ENCODE results near the gene KAT2B. TPM values are rescaled to one million over a fixed set of nuclear protein-coding genes. Genes with fewer than 3 reads are reported as not detected.

Gene KAT2B
- total and polyA plus RNA-seq, 12 donors: 11.4 to 104 (median 85.2) TPM

GRCh38 chr3:20062996-20063395, 22.8 kb downstream of the KAT2B start:
- Histone ChIP-seq H3K27me3 (no peaks in the 10 kb centered on the region), H3K4me3 (no peak overlapping the region), H3K36me3 (no peaks in the 10 kb centered on the region), H3K27ac (no peak overlapping the region), H3K9me3 (no peaks in the 10 kb centered on the region), H3K4me1 (peaks cover 8 to 57% (median 46%) of the 10 kb centered on the region in 9 donors)
- DNase-seq: no peak
- no peak for TF ChIP-seq CTCF (IDR thresholded peaks at IDR 0.05)
- WGBS, 2 donors: 68 to 69% methylated on average over 4 of the region's 4 CpGs
- no peak for ATAC-seq
- intact Hi-C loops (cut with DNase I): no loop called here

- WGBS, 2 donors: 84 to 87% methylated on average over 3 of the region's 3 CpGs
- H3K27ac ChIP-seq: peak overlapping the region in 1 of 10 donors; percentile 46
- peaks cover 8 to 55% (median 35%) of the 10 kb centered on the region in 9 donors for H3K4me1 ChIP-seq
- intact Hi-C loops (cut with DNase I): no loop called here
- no peak for DNase-seq
- no peak for ATAC-seq
- no peaks in the 10 kb centered on the region for H3K9me3 ChIP-seq
- TF ChIP-seq CTCF (IDR thresholded peaks at IDR 0.05): no peak
- no peaks in the 10 kb centered on the region for H3K36me3 ChIP-seq
- H3K27me3 ChIP-seq: no peaks in the 10 kb centered on the region
- no peak overlapping the region for H3K4me3 ChIP-seq
These were observed 24.1 kb downstream of the KAT2B start for GRCh38 chr3:20064387-20064786.

- ATAC-seq (peak in 6 of 8 donors; percentile 39 to 72 (median 50)), DNase-seq (no peak)
- TF ChIP-seq CTCF (IDR thresholded peaks at IDR 0.05): no peak
- Histone ChIP-seq H3K36me3 (no peaks in the 10 kb centered on the region), H3K27me3 (no peaks in the 10 kb centered on the region), H3K9me3 (no peaks in the 10 kb centered on the region), H3K27ac (peak overlapping the region in 5 of 10 donors; percentile 0 to 46 (median 26)), H3K4me3 (no peak overlapping the region), H3K4me1 (peaks cover 8 to 55% (median 35%) of the 10 kb centered on the region in 9 donors)
- 54 to 64% methylated on average over 5 of the region's 5 CpGs for WGBS, 2 donors
- intact Hi-C loops (cut with DNase I): no loop called here
These were observed 24.7 kb downstream of the KAT2B start for GRCh38 chr3:20064796-20065564.

DNA sequence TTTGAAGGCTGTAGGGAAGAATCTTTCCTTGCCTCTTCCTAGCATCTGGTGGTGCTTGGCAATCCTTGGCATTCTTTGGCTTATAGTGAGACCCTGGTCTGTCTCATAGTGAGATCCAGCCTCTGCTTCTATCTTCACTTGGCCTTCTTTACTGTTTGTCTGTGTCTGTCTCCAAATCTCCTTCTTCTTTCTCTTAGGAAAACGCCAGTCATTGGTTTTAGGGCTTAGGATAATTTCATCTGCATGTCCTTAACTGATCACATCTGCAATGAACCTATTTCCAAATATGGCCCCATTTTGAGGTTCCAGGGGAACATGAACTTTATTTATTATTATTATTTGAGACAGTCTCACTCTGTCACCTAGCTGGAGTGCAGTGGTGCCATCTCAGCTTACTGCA, 25.8 kb downstream of the KAT2B start:
- Histone ChIP-seq H3K27ac (peak overlapping the region in 2 of 10 donors; percentile 6 to 12), H3K9me3 (no peaks in the 10 kb centered on the region), H3K4me1 (peaks cover 8 to 56% (median 34%) of the 10 kb centered on the region in 9 donors), H3K27me3 (no peaks in the 10 kb centered on the region), H3K4me3 (no peak overlapping the region), H3K36me3 (no peaks in the 10 kb centered on the region)
- no peak for TF ChIP-seq CTCF (IDR thresholded peaks at IDR 0.05)
- ATAC-seq (no peak), DNase-seq (no peak)
- WGBS, 2 donors: 89 to 92% methylated on average over 1 of the region's 1 CpG
- intact Hi-C loops (cut with DNase I): no loop called here
